Frontal cortex (tissue), 4 donors: ENCODE results near the gene SCGB1A1. TPM values are rescaled to one million over a fixed set of nuclear protein-coding genes. Genes with fewer than 3 reads are reported as not detected.

Experiments used
- DNase-seq, 2 donors: peaks; one replicate each; pipeline ENCODE4 v3.0.0; 2012; ENCODE audit warnings: low spot score in 2 of 2
- FAIRE-seq: peaks from 2 replicates; lab custom pipeline; 2012; peaks lifted over from hg19 to GRCh38; lab: Jason Lieb, UNC
- total RNA-seq: library from RNA; depleted of rRNA; stranded (reverse); fragments of >200 nt; gene quantifications from one replicate; pipeline ENCODE4 v1.2.3, GENCODE V29; 2014
- donor health status: control.
- donor health status: control.
- donor health status: control.

Gene SCGB1A1
- total RNA-seq, 1 donor from 2014 or later = not detected

DNA sequence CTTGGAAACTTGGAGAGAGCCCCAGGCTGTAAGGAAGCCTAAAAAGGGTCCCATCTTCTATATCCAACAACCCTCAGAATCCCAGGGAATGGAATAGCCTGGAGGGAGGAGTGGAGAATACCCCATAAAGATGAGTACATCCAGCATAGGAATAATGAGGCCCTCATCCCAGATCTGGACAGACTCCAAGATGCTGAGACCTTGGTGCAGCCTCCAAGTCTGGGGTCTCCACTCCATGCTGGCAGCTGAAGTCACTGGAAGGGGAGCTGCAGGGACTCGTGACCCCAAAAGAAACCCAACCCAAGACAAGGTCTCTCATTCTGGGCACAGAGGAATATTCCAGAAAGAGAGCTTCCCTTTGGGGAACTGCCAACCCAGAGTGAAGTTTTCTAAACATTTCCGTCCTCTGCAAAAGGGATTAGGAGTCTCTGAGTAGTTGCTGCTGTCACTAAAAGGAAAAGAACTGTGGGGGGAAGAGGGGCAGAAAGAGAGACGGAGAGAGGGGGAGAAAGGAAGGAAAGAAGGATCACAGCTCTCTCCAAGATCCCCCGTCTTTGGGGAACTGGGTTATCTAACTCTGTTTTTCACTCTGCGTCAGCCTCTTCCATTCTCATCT is 589 bp downstream of the SCGB1A1 start:
- FAIRE-seq (no peak), DNase-seq (no peak)

DNA sequence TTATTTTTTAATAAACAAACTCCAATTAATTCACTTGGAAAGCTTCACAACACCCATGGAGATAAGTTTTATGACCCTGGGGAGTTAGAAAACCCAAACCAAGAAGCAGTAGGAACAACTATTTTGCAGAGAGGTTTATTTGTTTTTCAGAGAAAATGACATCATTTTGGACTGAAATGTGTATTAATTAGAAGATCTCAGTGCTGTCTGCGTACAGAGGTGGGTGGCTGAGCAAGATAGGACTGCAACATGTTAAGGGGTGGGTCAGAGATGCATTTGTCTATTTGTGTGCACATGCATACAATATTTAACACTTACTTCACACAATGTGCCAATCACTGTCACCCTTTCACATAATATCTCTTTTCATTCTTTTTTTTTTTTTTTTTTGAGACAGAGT is 1.1 kb downstream of the SCGB1A1 start:
- FAIRE-seq = no peak
- DNase-seq = no peak

DNA sequence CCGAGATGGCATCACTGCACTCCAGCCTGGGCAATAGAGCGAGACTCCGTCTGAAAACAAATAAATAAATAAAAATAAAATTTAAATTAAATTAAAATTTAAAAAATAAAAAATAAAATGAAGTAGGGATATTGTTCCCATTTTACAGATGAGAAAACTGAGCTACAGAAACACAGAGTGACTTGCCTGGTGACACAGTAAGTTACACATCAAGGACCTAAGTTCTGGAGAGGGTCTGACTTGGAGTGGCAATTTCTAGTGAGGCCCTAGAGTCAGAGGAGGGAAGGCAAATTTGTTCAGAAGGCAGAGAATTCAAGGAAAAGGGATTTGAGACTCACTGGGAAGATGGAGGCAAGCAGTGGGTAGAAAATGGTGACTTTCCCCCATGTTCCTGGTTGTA is 2.0 kb downstream of the SCGB1A1 start:
- no peak for FAIRE-seq

GRCh38 chr11:62421996-62422395 is 3.2 kb downstream of the SCGB1A1 start:
- DNase-seq (no peak), FAIRE-seq (no peak)

More for the DNA sequence above, 2.0 kb downstream of the SCGB1A1 start:
- DNase-seq = no peak

- no peak for DNase-seq
- no peak for FAIRE-seq
Measured at GRCh38 chr11:62423012-62423411, 4.2 kb downstream of the SCGB1A1 start.

DNA sequence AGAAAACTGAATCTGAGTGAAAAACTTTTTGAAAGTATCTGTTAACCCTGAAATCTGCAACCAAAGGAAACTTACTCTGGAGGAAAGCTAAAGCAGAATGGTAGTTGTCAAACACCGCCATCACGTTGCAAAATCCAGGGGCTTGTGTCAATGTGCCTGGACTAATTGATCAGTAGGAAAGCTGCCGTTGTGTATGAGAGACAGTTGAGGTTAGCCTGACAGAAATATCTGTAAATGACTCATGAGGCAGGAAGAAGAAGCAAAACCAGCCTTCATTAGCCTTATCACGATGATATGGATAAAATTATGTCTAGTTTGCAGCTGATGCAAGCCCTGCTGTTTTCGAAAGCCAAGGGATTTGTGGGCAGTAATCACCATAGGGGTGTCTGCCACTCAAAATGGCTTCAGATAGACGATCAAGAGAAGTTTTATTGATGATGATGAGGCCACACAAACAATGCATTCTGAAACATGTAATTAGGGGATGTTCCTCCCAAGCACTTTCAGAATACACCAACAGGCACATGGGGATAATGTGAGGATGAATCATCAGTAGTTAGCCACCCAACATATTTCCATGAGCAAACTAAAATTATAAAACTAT is 8.9 kb downstream of the SCGB1A1 start:
- no peak for DNase-seq
- no peak for FAIRE-seq

DNA sequence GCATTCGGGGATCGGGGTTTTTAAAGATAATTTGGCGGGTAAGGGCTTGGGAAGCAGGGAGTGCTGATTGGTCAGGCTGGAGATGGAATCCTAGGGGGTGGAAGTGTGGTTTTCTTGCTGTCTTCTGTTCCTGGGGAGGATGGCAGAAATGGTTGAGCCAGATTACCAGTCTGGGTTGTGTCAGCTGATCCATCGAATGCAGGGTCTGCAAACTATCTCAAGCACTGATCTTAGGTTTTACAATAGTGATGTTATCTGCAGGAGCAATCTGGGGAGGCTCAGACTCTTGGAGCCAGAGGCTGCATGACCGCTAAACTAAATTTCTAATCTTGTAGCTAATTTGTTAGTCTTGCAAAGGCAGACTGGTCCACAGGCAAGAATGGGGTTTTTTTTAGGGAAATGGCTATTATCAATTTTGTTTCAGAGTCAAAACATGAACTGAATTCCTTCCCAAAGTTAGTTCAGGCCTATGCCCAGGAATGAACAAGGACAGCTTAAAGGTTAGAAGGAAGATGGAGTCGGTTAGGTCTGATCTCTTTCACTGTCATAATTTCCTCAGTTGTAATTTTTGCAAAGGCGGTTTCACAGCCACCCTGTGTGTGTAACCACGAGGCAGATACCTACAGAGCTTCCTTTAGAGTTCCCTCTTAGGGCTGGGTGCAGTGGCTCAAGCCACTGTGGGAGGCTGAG is 10.2 kb downstream of the SCGB1A1 start:
- FAIRE-seq (no peak), DNase-seq (no peak)

GRCh38 chr11:62430425-62430824 is 11.6 kb downstream of the SCGB1A1 start:
- no peak for DNase-seq
- no peak for FAIRE-seq

GRCh38 chr11:62431171-62431901 is 12.5 kb downstream of the SCGB1A1 start:
- DNase-seq (no peak), FAIRE-seq (no peak)

DNA sequence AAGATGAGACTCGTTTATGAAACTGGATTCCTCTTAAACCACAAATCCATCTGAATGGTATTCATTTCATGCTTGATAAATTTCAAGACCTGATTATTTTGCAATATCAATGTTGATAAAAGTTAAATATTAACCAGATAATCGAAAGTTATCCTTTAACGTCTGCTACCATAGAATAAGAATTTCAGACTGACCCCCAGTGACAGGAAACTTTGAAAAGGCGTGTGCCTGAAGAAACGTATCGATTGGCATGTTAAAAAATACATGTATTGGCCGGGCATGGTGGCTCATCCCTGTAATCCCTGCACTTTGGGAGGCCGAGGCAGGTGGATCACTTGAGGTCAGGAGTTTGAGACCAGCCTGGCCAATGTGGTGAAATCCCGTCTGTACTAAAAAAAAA is 13.9 kb downstream of the SCGB1A1 start:
- no peak for DNase-seq
- no peak for FAIRE-seq

DNA sequence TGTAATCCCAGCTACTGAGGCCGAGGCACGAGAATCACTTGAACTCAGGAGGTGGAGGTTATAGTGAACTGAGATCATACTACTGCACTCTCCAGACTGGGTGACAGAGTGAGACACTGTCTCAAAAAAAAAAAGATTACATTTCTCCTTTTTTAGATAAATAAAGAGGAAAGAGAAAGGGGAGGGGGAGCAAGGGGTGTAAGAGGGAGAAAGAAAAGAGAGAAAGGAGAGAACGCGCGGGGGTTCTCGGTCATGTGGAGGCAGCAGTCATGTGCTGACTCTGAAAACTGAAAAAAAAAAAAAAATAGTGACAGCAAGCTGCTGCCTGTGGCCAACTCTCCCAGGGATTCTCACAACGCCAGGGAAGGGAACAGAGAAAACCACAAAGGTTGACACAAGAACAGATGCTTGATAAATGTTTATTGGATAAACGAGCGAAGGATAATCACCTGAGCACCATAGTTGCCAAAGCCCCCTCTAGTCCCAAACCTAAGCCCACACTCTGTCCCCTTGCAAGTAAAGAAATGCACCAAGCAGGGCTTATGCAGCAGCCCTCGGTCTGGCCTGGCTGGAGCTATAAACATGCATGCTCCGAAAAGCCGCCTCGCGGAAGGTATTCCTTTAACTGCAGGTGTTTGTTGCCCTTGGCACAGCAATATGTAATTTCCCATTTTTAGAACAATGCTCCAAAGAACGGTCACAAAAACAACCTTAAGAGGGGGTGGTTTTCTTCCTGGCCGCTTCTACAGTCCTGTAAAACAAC is 14.5 kb downstream of the SCGB1A1 start:
- no peak for FAIRE-seq
- no peak for DNase-seq

- FAIRE-seq (no peak), DNase-seq (no peak)
Measured at GRCh38 chr11:62433904-62434276, 15.1 kb downstream of the SCGB1A1 start.

- DNase-seq (no peak), FAIRE-seq (no peak)
Measured at GRCh38 chr11:62435846-62436660, 17.2 kb downstream of the SCGB1A1 start.

GRCh38 chr11:62437616-62438015 is 18.8 kb downstream of the SCGB1A1 start:
- DNase-seq = no peak

DNA sequence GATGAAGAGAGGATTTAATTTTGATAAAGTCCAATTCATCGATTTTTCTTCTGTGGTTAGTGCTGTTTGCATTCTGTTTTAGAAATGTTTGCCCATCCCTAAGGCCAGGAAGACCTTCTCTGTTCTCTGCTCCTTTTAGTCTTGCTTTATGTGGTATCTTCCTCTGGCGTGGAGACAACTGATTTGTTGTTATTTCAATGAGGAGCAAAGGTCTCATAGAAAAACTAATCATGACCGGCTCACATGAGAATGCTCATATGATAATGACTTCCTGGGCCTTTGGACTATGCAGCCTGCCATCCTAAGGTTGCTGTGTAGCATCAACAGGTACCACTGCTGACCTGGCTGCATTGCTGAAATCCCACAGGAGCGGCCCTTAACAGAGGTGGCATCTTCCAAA is 19.8 kb downstream of the SCGB1A1 start:
- DNase-seq = no peak
- no peak for FAIRE-seq

More at GRCh38 chr11:62437616-62438015, 18.8 kb downstream of the SCGB1A1 start:
- FAIRE-seq = no peak

DNA sequence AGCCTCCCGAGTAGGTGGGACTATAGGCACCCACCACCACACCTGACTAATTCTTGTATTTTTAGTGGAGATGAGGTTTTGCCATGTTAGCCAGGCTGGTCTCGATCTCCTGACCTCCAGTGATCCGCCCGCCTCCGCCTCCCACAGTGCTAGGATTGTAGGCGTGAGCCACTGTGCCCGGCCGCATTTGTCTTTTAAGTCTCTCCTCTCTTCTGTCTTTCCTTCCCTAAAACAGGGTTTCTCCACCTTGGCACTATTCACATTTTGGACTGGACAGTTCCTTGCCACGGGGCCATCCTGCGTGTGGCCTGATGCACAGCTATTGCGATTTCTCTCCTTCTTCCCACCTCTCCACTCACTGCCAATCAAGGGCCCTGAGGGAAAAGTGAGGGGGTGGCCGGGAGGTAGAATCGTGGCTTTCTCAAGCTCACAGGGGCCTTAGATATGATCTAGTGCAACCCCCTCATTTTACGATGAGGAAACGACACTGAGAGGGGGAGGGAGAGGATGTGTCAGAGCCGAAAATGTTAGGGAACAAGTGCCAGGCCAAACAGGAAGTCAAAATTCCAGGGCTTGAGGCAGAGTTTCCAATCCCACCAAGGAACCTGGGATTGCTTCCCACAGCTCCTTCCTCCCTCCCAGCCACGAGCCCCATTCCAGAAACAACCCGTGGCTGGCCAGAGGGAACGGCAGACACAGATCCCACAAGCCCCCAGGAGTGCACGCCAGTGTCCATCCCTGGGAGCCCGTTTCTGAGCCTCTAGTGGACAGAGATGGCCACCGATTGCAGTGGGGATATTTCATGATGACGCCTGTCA is 21.2 kb downstream of the SCGB1A1 start:
- FAIRE-seq (no peak), DNase-seq (no peak)

DNA sequence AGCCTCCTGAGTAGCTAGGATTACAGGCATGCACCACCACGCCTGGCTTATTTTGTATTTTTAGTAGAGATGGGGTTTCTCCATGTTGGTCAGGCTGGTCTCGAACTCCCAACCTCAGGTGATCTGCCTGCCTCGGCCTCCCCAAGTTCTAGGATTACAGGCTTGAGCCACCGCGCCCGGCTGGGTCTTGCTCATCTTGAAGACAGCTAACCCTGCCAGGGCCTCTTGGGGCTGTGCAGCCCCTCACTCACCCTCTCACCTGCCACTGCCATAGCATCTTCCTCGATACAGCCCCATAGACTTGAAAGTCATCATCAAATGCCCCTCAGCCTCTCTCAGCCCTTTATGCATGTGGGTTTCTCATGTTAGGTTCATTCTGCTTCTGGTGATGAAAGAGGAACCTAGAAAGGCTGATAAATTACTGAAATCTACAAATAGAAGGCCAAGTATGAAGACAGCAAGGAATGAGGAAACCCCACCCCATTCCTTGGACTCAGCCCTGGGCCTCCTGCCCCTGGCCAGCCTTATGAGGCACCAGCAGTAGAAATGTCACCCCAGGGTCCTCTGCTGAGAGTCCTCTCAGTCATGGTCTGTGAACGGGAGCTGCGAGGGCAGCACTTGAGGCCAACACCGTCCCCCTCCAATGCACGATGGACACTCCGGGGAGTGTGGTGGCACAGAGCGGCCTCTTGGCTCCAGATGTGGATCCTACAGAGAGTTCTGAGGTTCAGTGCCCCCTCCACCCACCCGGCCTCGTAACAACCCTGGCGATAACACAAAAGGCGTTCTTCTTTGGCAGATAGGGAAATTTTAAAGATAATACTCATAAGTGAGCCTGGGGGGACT is 24.8 kb downstream of the SCGB1A1 start:
- DNase-seq (no peak), FAIRE-seq (no peak)
